ENCODE measurements around the gene BMPR1B. TPM values are rescaled to one million over a fixed set of nuclear protein-coding genes. Genes with fewer than 3 reads are reported as not detected.

The BMPR1B gene
- total and polyA plus RNA-seq, 2 donors (not counting 1 experiment from before 2014, with no cell fraction given) = not detected

DNA sequence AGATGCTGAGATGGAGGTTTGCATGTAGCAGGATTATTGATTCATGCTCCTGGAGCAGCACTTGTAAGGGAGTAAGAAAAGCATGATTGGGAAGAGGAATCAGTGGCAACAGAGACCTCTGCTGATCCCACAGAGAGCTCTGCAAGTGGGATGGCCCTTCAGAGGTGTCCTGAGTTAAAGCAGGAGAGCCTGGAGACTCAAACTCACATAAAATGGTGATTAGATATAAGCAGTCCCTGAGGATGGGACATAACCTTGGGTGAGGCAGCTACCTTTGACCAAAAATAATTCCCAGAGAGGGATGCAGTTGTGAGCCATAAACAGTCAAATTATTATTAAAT lies 25.4 kb upstream of the BMPR1B start:
- Mint-ChIP-seq H3K27ac (no peak overlapping the region), H3K27me3 (peaks cover 4% of the 10 kb centered on the region), H3K9me3 (ENCODE audit: insufficient read depth) (no peaks in the 10 kb centered on the region), H3K4me3 (no peak overlapping the region), H3K4me1 (no peaks in the 10 kb centered on the region)
- Histone ChIP-seq H3K36me3 (replicated peaks in 1 of 2; ENCODE audit: control extremely low read depth in 1 of 2, control insufficient read depth in 1 of 2, extremely low read depth in 1 of 2, insufficient read depth in 2 of 2, low read length in 1 of 2) (no peaks in the 10 kb centered on the region), H3K27me3 (replicated peaks in 1 of 4; ENCODE audit: control extremely low read depth in 1 of 4, control insufficient read depth in 3 of 4, insufficient read depth in 4 of 4, low read length in 3 of 4) (no peaks in the 10 kb centered on the region), H3K27ac (ENCODE audit: low read length in 2 of 2) (no peak overlapping the region), H3K4me3 (ENCODE audit: control extremely low read depth in 1 of 5, extremely low read depth in 1 of 5, insufficient read depth in 1 of 5, low read depth in 2 of 5, low read length in 4 of 5) (no peak overlapping the region), H3K79me2 (ENCODE audit: control insufficient read depth, insufficient read depth, low read length) (no peaks in the 10 kb centered on the region), H3K9me3 (ENCODE audit: control extremely low read depth in 1 of 3, control insufficient read depth in 2 of 3, insufficient read depth in 1 of 3, low read length in 2 of 3) (no peaks in the 10 kb centered on the region), H3K9ac (ENCODE audit: low read length) (no peak overlapping the region), H3K4me1 (ENCODE audit: control insufficient read depth in 2 of 2, insufficient read depth in 2 of 2, low read length in 2 of 2) (no peaks in the 10 kb centered on the region), H2AFZ (ENCODE audit: insufficient read depth, low read depth, low read length, poor library complexity, severe bottlenecking) (no peak overlapping the region), H3K4me2 (replicated peaks; ENCODE audit: low read depth, low read length, poor library complexity, severe bottlenecking) (no peak overlapping the region), H4K20me1 (ENCODE audit: control insufficient read depth, insufficient read depth, low read length, poor library complexity, severe bottlenecking) (no peaks in the 10 kb centered on the region)
- CTCF ChIA-PET = interaction anchor here (0.6 kb wide), 1 partner anchor 281 kb away, joined by 3 read pairs; the partner anchor contains the start of gene PDLIM5
- TF ChIP-seq EZH2 (IDR thresholded peaks at IDR 0.05; ENCODE audit: borderline replicate concordance, insufficient read depth, low read depth, low read length, poor library complexity, severe bottlenecking) = no peak
- TF ChIP-seq, protein P1, sequence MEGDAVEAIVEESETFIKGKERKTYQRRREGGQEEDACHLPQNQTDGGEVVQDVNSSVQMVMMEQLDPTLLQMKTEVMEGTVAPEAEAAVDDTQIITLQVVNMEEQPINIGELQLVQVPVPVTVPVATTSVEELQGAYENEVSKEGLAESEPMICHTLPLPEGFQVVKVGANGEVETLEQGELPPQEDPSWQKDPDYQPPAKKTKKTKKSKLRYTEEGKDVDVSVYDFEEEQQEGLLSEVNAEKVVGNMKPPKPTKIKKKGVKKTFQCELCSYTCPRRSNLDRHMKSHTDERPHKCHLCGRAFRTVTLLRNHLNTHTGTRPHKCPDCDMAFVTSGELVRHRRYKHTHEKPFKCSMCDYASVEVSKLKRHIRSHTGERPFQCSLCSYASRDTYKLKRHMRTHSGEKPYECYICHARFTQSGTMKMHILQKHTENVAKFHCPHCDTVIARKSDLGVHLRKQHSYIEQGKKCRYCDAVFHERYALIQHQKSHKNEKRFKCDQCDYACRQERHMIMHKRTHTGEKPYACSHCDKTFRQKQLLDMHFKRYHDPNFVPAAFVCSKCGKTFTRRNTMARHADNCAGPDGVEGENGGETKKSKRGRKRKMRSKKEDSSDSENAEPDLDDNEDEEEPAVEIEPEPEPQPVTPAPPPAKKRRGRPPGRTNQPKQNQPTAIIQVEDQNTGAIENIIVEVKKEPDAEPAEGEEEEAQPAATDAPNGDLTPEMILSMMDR (IDR thresholded peaks at IDR 0.05) = no peak
- intact Hi-C loops (cut with micrococcal nuclease) = no loop called here
- DNase-seq (no peak), ATAC-seq (ENCODE audit: low read depth) (no peak)
- POLR2A ChIA-PET = no interaction called here

DNA sequence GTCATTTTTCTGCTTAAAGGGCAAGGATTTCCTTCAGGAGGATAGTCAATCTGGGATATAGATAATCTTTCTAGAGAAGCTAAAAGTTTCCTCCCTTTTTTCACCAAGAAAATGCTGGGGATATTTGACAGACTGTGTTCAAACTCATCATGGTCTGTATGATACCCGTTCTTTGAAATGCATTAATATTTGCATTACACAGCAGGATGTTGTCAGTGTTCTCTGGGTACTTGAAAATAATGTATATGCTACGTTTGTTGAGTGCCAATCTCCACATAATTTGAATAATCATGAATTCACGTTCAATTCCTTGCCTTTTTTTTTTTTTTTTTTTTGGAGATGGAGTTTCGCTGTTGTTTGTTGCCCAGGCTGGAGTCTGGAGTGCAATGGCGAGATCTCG lies 18.0 kb upstream of the BMPR1B start:
- Histone ChIP-seq H2AFZ (ENCODE audit: insufficient read depth, low read depth, low read length, poor library complexity, severe bottlenecking) (no peak overlapping the region), H3K4me2 (replicated peaks; ENCODE audit: low read depth, low read length, poor library complexity, severe bottlenecking) (no peak overlapping the region), H3K4me3 (ENCODE audit: control extremely low read depth in 1 of 5, extremely low read depth in 1 of 5, insufficient read depth in 1 of 5, low read depth in 2 of 5, low read length in 4 of 5) (no peak overlapping the region), H3K36me3 (replicated peaks in 1 of 2; ENCODE audit: control extremely low read depth in 1 of 2, control insufficient read depth in 1 of 2, extremely low read depth in 1 of 2, insufficient read depth in 2 of 2, low read length in 1 of 2) (no peaks in the 10 kb centered on the region), H3K9ac (ENCODE audit: low read length) (no peak overlapping the region), H3K27ac (ENCODE audit: low read length in 2 of 2) (no peak overlapping the region), H4K20me1 (ENCODE audit: control insufficient read depth, insufficient read depth, low read length, poor library complexity, severe bottlenecking) (no peaks in the 10 kb centered on the region), H3K27me3 (replicated peaks in 1 of 4; ENCODE audit: control extremely low read depth in 1 of 4, control insufficient read depth in 3 of 4, insufficient read depth in 4 of 4, low read length in 3 of 4) (no peaks in the 10 kb centered on the region), H3K79me2 (ENCODE audit: control insufficient read depth, insufficient read depth, low read length) (no peaks in the 10 kb centered on the region), H3K4me1 (ENCODE audit: control insufficient read depth in 2 of 2, insufficient read depth in 2 of 2, low read length in 2 of 2) (no peaks in the 10 kb centered on the region), H3K9me3 (ENCODE audit: control extremely low read depth in 1 of 3, control insufficient read depth in 2 of 3, insufficient read depth in 1 of 3, low read length in 2 of 3) (no peaks in the 10 kb centered on the region)
- Mint-ChIP-seq H3K27ac (no peak overlapping the region), H3K9me3 (ENCODE audit: insufficient read depth) (no peaks in the 10 kb centered on the region), H3K27me3 (peaks cover 12% of the 10 kb centered on the region), H3K4me3 (no peak overlapping the region), H3K4me1 (no peaks in the 10 kb centered on the region)
- TF ChIP-seq, protein P1 (IDR thresholded peaks at IDR 0.05) = no peak
- no peak for TF ChIP-seq EZH2 (IDR thresholded peaks at IDR 0.05; ENCODE audit: borderline replicate concordance, insufficient read depth, low read depth, low read length, poor library complexity, severe bottlenecking)
- ATAC-seq (ENCODE audit: low read depth) = no peak
- DNase-seq = no peak
- CTCF ChIA-PET = no interaction called here
- POLR2A ChIA-PET = no interaction called here
- 87% methylated on average over 3 of the region's 6 CpGs for whole genome bisulfite sequencing (ENCODE audit: insufficient coverage)
- intact Hi-C loops (cut with micrococcal nuclease) = no loop called here
